Measurements from ENCODE around the gene HAPLN2.

The HAPLN2 gene

DNA sequence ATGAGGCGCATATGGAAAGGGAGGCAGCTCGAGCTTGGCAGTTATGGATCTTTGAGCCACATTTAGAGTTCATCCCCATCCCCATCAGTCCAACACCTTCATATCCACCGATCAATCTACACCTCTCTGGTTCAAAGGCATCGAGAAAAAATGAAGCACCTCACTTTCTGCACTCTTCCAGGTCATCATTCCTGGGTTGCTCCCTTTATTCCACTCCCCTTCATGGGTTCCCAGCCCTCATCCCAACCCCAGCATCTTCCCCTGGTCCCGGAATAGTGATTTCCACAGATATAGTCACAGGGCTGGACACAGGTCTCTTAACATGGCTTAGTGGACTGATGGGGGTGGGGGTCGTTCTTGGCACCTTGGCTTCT lies 354 bp downstream of the HAPLN2 start:
- no peak for DNase-seq (ENCODE audit: low read depth)
- TF ChIP-seq, protein P1, sequence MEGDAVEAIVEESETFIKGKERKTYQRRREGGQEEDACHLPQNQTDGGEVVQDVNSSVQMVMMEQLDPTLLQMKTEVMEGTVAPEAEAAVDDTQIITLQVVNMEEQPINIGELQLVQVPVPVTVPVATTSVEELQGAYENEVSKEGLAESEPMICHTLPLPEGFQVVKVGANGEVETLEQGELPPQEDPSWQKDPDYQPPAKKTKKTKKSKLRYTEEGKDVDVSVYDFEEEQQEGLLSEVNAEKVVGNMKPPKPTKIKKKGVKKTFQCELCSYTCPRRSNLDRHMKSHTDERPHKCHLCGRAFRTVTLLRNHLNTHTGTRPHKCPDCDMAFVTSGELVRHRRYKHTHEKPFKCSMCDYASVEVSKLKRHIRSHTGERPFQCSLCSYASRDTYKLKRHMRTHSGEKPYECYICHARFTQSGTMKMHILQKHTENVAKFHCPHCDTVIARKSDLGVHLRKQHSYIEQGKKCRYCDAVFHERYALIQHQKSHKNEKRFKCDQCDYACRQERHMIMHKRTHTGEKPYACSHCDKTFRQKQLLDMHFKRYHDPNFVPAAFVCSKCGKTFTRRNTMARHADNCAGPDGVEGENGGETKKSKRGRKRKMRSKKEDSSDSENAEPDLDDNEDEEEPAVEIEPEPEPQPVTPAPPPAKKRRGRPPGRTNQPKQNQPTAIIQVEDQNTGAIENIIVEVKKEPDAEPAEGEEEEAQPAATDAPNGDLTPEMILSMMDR (IDR thresholded peaks at IDR 0.05; ENCODE audit: insufficient read depth, low read depth, low read length, missing control alignments): no peak
- no peak overlapping the region for H3K4me3 ChIP-seq (ENCODE audit: low read depth, low read length)

- no peak for DNase-seq (ENCODE audit: low read depth)
- no peak overlapping the region for H3K4me3 ChIP-seq (ENCODE audit: low read depth, low read length)
- TF ChIP-seq, protein P1 (IDR thresholded peaks at IDR 0.05; ENCODE audit: insufficient read depth, low read depth, low read length, missing control alignments): no peak
Measured at GRCh38 chr1:156622581-156623297, 3.5 kb downstream of the HAPLN2 start.

DNA sequence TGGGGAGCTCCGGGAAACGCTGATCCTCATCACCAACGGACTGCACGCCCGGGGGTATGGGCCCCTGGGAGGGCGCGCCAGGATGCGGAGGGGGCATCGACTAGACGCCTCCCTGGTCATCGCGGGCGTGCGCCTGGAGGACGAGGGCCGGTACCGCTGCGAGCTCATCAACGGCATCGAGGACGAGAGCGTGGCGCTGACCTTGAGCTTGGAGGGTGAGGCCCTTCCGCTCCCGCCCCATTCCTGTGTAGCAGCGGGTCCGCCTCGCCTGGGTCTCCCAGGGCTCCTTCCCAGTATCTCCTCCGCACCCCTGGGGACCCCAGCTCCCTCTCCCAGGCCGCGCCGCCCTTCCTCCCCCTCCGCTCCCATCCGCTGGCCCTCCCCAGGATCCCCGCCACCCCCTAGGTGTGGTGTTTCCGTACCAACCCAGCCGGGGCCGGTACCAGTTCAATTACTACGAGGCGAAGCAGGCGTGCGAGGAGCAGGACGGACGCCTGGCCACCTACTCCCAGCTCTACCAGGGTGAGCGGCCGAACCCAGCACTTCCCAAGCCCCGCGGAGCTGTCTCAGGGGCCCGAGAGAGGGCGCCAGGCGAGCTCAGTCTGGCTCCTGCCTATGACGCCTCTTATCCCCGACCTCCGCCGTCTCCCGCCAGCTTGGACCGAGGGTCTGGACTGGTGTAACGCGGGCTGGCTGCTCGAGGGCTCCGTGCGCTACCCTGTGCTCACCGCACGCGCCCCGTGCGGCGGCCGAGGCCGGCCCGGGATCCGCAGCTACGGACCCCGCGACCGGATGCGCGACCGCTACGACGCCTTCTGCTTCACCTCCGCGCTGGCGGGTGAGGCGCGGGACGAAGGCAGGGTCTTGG lies 5.0 kb downstream of the HAPLN2 start:
- TF ChIP-seq, protein P1 (IDR thresholded peaks at IDR 0.05; ENCODE audit: insufficient read depth, low read depth, low read length, missing control alignments): peak; percentile 45
- peak; percentile 44 for DNase-seq (ENCODE audit: low read depth)
- H3K4me3 ChIP-seq (ENCODE audit: low read depth, low read length): no peak overlapping the region; the same call in 1 of the 2 replicates

DNA sequence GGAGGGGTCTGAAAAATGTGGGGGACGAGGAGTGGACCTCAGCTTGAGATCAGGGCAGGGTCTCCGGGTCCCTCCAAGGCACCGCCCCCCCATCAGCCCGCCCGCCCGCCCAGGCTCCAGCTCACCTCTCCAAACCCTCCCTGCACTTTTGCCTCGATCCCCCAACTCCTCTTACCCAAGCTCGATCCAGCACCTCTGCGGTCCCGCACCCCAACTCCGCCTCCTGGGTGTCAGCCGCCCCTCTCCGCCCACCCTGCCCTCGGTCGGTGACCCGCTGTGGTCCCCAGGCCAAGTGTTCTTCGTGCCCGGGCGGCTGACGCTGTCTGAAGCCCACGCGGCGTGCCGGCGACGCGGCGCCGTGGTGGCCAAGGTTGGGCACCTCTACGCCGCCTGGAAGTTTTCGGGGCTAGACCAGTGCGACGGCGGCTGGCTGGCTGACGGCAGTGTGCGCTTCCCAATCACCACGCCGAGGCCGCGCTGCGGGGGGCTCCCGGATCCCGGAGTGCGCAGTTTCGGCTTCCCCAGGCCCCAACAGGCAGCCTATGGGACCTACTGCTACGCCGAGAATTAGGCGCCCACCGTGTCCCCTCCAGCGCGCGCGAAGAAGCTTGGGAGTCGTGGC lies 5.7 kb downstream of the HAPLN2 start:
- H3K4me3 ChIP-seq (ENCODE audit: low read depth, low read length): no peak overlapping the region
- no peak for DNase-seq (ENCODE audit: low read depth)
- TF ChIP-seq, protein P1 (IDR thresholded peaks at IDR 0.05; ENCODE audit: insufficient read depth, low read depth, low read length, missing control alignments): no peak

DNA sequence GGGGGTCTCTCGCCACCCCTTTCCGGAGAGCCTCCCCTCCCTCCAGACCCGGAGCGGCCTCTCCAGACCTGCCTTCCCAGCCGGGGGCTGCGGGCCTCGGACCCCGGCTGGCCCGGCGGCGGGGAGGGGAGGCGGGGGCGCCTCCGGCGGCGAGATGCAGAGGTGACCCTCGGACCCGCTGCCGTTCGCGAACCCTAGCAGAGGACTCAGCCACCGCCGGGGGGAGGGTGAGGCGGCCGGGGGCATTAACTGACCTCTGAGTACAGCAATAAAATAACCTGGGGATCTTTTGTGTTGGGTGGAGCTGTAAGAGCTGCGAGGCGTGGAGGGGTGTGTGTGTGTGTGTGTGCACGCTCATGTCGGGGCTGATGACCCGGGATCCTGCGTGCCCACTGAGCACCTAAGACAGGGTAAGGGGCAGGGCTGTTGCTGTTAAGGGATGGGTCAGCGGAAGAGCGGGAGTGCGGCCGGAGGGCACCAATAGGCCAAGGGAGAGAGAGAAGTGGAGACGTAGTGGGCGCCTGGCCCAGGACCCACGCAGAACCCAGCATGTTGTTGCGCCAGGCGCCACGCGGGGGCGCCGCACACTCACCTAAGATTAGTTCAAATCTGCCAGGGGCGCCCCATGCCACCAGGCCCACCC lies 6.3 kb downstream of the HAPLN2 start:
- TF ChIP-seq, protein P1 (IDR thresholded peaks at IDR 0.05; ENCODE audit: insufficient read depth, low read depth, low read length, missing control alignments): peak; percentile 95
- peak; percentile 62 for DNase-seq (ENCODE audit: low read depth)
- no peak overlapping the region for H3K4me3 ChIP-seq (ENCODE audit: low read depth, low read length)

DNA sequence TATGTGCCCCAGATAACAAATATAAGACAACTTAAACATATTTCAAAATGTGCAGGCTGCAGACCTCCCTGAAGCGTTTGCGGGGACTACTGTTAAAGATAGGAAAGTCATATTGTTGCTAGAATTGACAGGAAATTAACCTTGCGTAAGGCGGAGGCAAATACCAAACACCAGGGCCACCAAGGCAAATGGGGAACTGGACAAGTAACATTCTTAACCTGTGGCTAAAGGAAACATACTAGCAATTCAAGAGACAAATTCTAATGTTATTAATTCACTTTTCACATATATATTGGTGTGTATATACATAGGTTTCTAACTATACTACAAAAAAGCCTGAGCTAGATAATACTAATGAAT lies 6.8 kb downstream of the HAPLN2 start:
- TF ChIP-seq, protein P1 (IDR thresholded peaks at IDR 0.05; ENCODE audit: insufficient read depth, low read depth, low read length, missing control alignments): no peak
- no peak for DNase-seq (ENCODE audit: low read depth)
- H3K4me3 ChIP-seq (ENCODE audit: low read depth, low read length): no peak overlapping the region
